Epithelial cell of umbilical artery (primary cell): ENCODE data around the gene TSPAN17. TPM values are rescaled to one million over a fixed set of nuclear protein-coding genes. Genes with fewer than 3 reads are reported as not detected.

ENCODE experiments used
- total RNA-seq: library from RNA; depleted of rRNA; stranded (reverse); fragments of >200 nt; gene quantifications from 2 replicates; pipeline ENCODE4 v1.2.3, GENCODE V29; 2014

Gene TSPAN17, protein sequence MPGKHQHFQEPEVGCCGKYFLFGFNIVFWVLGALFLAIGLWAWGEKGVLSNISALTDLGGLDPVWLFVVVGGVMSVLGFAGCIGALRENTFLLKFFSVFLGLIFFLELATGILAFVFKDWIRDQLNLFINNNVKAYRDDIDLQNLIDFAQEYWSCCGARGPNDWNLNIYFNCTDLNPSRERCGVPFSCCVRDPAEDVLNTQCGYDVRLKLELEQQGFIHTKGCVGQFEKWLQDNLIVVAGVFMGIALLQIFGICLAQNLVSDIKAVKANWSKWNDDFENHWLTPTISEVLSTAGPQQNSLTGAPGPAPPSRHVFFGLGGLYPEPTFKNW
- 38.0 and 51.5 TPM in 2 replicates for total RNA-seq

GRCh38 chr5:176647030-176647842 lies at the start of gene TSPAN17:
TSPAN17 (plus strand) TSS chr5:176647484; CDS start chr5:176647616, 132 bp downstream.

GRCh38 chr5:176609724-176610434 lies 37.4 kb upstream of the TSPAN17 start, which contains the start of gene GPRIN1:
GPRIN1 (minus strand) TSS chr5:176610156; CDS start chr5:176599834, 10,322 bp downstream.

DNA sequence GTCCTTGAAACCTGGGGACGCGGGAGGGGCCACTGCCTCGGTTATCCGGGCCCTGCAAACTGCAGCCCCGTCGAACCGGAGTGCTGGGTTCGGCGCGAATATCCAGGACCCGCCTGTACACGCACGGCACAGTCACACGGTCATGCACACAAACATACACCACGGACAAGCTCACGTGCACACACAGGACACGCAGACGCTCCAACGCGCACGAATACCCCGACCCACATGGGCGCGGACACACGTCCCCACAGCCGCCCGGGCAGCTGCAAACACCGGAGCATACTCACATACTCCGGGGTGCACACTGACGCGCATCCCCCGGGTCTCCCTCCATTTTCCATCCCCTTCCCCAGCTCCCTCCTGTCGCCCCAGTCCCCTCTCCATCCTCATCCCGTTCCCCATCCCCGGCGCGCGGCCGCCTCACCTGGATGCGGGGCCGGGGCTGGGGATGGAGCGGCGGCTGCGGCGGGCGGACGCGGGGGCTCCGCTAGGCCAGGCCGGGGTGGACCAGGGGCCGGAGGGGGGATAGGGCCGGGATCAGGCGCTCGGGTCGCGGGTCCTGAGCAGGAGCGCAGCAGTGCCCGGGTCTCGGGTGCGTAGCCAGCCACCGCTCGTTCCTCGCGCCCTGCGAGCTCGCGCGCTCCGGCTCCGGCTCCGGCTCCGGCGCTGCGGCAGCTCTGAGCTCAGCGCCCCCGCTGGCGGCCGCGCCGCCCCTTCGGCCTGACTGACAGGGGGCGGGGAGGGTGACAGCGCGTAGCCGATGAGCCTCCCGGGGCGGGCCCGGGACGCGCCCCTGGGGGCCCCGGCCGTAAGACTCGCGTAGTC lies 17.2 kb upstream of the TSPAN17 start, which contains the start of the genes EIF4E1B and SNCB:
Gene EIF4E1B (plus strand): TSS at position 823 of the 828 bp plus-strand sequence. CDS start 12,113 bp downstream, outside the sequence.
Gene SNCB (minus strand): TSS at position 682 of the 828 bp plus-strand sequence. CDS start 880 bp downstream, outside the sequence.

Other genes with a start within 250 kb of the TSPAN17 start
- gene CLTB, start 230.9 kb upstream of the TSPAN17 start, total RNA-seq, result 145 and 173 TPM in 2 replicates
- gene FAF2, start 199.1 kb upstream of the TSPAN17 start, total RNA-seq, result 36.5 and 37.7 TPM in 2 replicates
- 1.2 and 4.2 TPM in 2 replicates for gene RNF44, start 110.1 kb upstream of the TSPAN17 start, total RNA-seq
- not detected in 2 replicates for gene CDHR2, start 98.1 kb upstream of the TSPAN17 start, total RNA-seq
- gene GPRIN1, start 37.3 kb upstream of the TSPAN17 start, total RNA-seq, result 5.2 and 6.5 TPM in 2 replicates
- gene SNCB, start 16.9 kb upstream of the TSPAN17 start, total RNA-seq, result not detected in 2 replicates
- gene EIF4E1B, start 16.8 kb upstream of the TSPAN17 start, total RNA-seq, result not detected in 2 replicates
- gene UNC5A, start 163.1 kb downstream of the TSPAN17 start, total RNA-seq, result under 0.01 and 0.30 TPM in 2 replicates